A549 (cell line): ENCODE data around the gene SNTG2. TPM values are rescaled to one million over a fixed set of nuclear protein-coding genes. Genes with fewer than 3 reads are reported as not detected.

Source experiments
- ATAC-seq, 2 experiments: fragments of 200-7000 bp in 1 of 2; fragments of >200 bp in 1 of 2; cut with Nextera tagmentation in 1 of 2; cut with Tn5 transposase in 1 of 2; 3 replicates each; pipeline versions ENCODE4 v1.8.0 to v1.9.1; 2018 to 2020; ENCODE audit warnings: mild to moderate bottlenecking in 1 of 2, moderate library complexity in 1 of 2
- CTCF ChIA-PET: fragments of 300-600 bp; sonication (Branson Sonifier 250); formaldehyde crosslinking; extraction: SDS; loops from one replicate; lab custom pipeline; 2021; ENCODE audit warnings: antibody characterized with exemption, inconsistent platforms; lab: Yijun Ruan, JAX
- POLR2A ChIA-PET: fragments of 350-600 bp; formaldehyde crosslinking; extraction: SDS; loops from one replicate; lab custom pipeline; 2021; ENCODE audit warnings: antibody characterized with exemption, inconsistent platforms; lab: Yijun Ruan, JAX
- DNase-seq, 2 experiments: peaks; one replicate each; pipeline versions ENCODE4 v3.0.0 to v3.0.0-alpha.2; 2011 to 2016; ENCODE audit warnings: low read depth in 1 of 2, low spot score in 1 of 2
- FAIRE-seq: peaks from 2 replicates; lab custom pipeline; 2011; peaks lifted over from hg19 to GRCh38; lab: Jason Lieb, UNC
- H3K27ac ChIP-seq, 2 experiments: fragments of >200 bp; sonication (Bioruptor Twin); formaldehyde crosslinking; 3 replicates each; pipeline ENCODE4 v1.5.1; 2016 to 2017
- H3K4me1 ChIP-seq: fragments of >200 bp; sonication (Bioruptor Twin); formaldehyde crosslinking; 3 replicates; pipeline ENCODE4 v1.6.1; 2016
- H3K4me2 ChIP-seq: fragments of >200 bp; sonication (Bioruptor Twin); formaldehyde crosslinking; 3 replicates; pipeline ENCODE4 v1.6.1; 2016
- H3K4me3 ChIP-seq: fragments of >200 bp; sonication (Bioruptor Twin); formaldehyde crosslinking; 3 replicates; pipeline ENCODE4 v1.5.1; 2016
- H3K9me3 ChIP-seq: fragments of >200 bp; sonication (Bioruptor Twin); formaldehyde crosslinking; 3 replicates; pipeline ENCODE4 v1.6.1; 2016
- BHLHE40 ChIP-seq: IDR thresholded peaks from 2 replicates; pipeline ENCODE4 v1.6.1; 2012; ENCODE audit warnings: low read depth, low read length, inconsistent platforms
- CBX2 ChIP-seq: fragments of 200-600 bp; sonication (generic); IDR thresholded peaks from 2 replicates; pipeline ENCODE4 v1.6.1; 2016; ENCODE audit warnings: low read depth, mild to moderate bottlenecking, borderline replicate concordance
- CHD2 ChIP-seq: fragments of 150-350 bp; IDR thresholded peaks from 2 replicates; pipeline ENCODE4 v1.6.1; 2014; ENCODE audit warnings: low read length; ENCODE audit not compliant: partially characterized antibody
- CTCF ChIP-seq: fragments of >200 bp; sonication (Bioruptor Twin); formaldehyde crosslinking; IDR thresholded peaks from 3 replicates; pipeline ENCODE4 v1.5.1; 2016
- EHF ChIP-seq: fragments of 250-450 bp; sonication (Bioruptor Pico); IDR thresholded peaks from 2 replicates; pipeline ENCODE4 v1.5.0; 2020; ENCODE audit warnings: mild to moderate bottlenecking
- EHMT2 ChIP-seq: fragments of 200-600 bp; sonication (generic); IDR thresholded peaks from 2 replicates; pipeline ENCODE4 v1.6.1; 2016; ENCODE audit warnings: antibody characterized with exemption, low read depth, mild to moderate bottlenecking, moderate library complexity
- ELK1 ChIP-seq: fragments of 150-350 bp; IDR thresholded peaks from 2 replicates; pipeline ENCODE4 v1.6.1; 2014; ENCODE audit warnings: low read depth, mild to moderate bottlenecking, low read length
- FOXS1 ChIP-seq: fragments of 250-450 bp; sonication (Bioruptor Pico); IDR thresholded peaks from 2 replicates; pipeline ENCODE4 v1.5.0; 2020; ENCODE audit warnings: mild to moderate bottlenecking, moderate library complexity
- GATA3 ChIP-seq: IDR thresholded peaks from 2 replicates; pipeline ENCODE4 v1.6.1; 2012; ENCODE audit warnings: borderline replicate concordance
- HOXA7 ChIP-seq: fragments of 250-450 bp; sonication (Bioruptor Pico); IDR thresholded peaks from 2 replicates; pipeline ENCODE4 v1.5.0; 2020; ENCODE audit warnings: mild to moderate bottlenecking, moderate library complexity
- KDM1A ChIP-seq: fragments of 200-600 bp; sonication (generic); IDR thresholded peaks from 2 replicates; pipeline ENCODE4 v1.6.1; 2016; ENCODE audit warnings: low read depth, mild to moderate bottlenecking
- KDM5A ChIP-seq: fragments of 200-600 bp; sonication (generic); IDR thresholded peaks from 2 replicates; pipeline ENCODE4 v1.6.1; 2016; ENCODE audit warnings: antibody characterized with exemption, mild to moderate bottlenecking
- MAFK ChIP-seq: fragments of 450-650 bp; IDR thresholded peaks from 2 replicates; pipeline ENCODE4 v1.6.1; 2014; ENCODE audit not compliant: partially characterized antibody
- MAZ ChIP-seq: fragments of 150-350 bp; IDR thresholded peaks from 2 replicates; pipeline ENCODE4 v1.6.1; 2014; ENCODE audit warnings: antibody characterized with exemption, low read depth, low read length, borderline replicate concordance
- MYC ChIP-seq: IDR thresholded peaks from 2 replicates; pipeline ENCODE4 v1.6.1; 2012; ENCODE audit warnings: mild to moderate bottlenecking, inconsistent platforms, low read length, improper control_type of control experiment, borderline replicate concordance
- NPAS2 ChIP-seq: fragments of 250-450 bp; sonication (Bioruptor Pico); IDR thresholded peaks from 2 replicates; pipeline ENCODE4 v1.8.0; 2022; ENCODE audit warnings: mild to moderate bottlenecking, moderate library complexity, borderline replicate concordance
- RARB ChIP-seq: fragments of 250-450 bp; sonication (Bioruptor Pico); IDR thresholded peaks from 2 replicates; pipeline ENCODE4 v1.8.0; 2021; ENCODE audit warnings: mild to moderate bottlenecking, moderate library complexity
- RCOR1 ChIP-seq: fragments of 150-350 bp; IDR thresholded peaks from 2 replicates; pipeline ENCODE4 v1.6.1; 2014; ENCODE audit warnings: antibody characterized with exemption, low read length, low read depth
- RFX5 ChIP-seq: fragments of 450-650 bp; IDR thresholded peaks from 2 replicates; pipeline ENCODE4 v1.7.1; 2014; ENCODE audit warnings: antibody characterized with exemption, mild to moderate bottlenecking, moderate library complexity
- RNF2 ChIP-seq: fragments of 200-600 bp; sonication (generic); IDR thresholded peaks from 2 replicates; pipeline ENCODE4 v1.6.1; 2016; ENCODE audit warnings: low read depth, mild to moderate bottlenecking, antibody characterized with exemption, moderate library complexity, borderline replicate concordance
- SMC3 ChIP-seq: fragments of >200 bp; sonication (Bioruptor Twin); formaldehyde crosslinking; IDR thresholded peaks from 3 replicates; pipeline ENCODE4 v1.6.1; 2018; ENCODE audit warnings: inconsistent platforms
- SREBF2 ChIP-seq: fragments of 450-650 bp; IDR thresholded peaks from 2 replicates; pipeline ENCODE4 v1.6.1; 2014; ENCODE audit warnings: mild to moderate bottlenecking, moderate library complexity
- TFCP2L1 ChIP-seq: fragments of 250-450 bp; sonication (Bioruptor Pico); IDR thresholded peaks from 2 replicates; pipeline ENCODE4 v1.5.0; 2021; ENCODE audit warnings: mild to moderate bottlenecking
- TP53 ChIP-seq: fragments of 250-450 bp; sonication (Bioruptor Pico); IDR thresholded peaks from 2 replicates; pipeline ENCODE4 v1.5.0; 2021; ENCODE audit warnings: mild to moderate bottlenecking, moderate library complexity
- ZC3H11A ChIP-seq: fragments of 450-650 bp; IDR thresholded peaks from 2 replicates; pipeline ENCODE4 v1.6.1; 2014; ENCODE audit warnings: antibody characterized with exemption, mild to moderate bottlenecking
- ZSCAN20 ChIP-seq: fragments of 250-450 bp; sonication (Bioruptor Pico); IDR thresholded peaks from 2 replicates; pipeline ENCODE4 v1.8.0; 2022; ENCODE audit warnings: mild to moderate bottlenecking, moderate library complexity
- WGBS: methylation state at CpG from one replicate; pipeline ENCODE4 v1.1.6; 2017; ENCODE audit errors: missing lambda C conversion rate; 5-methylcytosine and 5-hydroxymethylcytosine counted together
- polyA plus RNA-seq, 4 experiments: library from polyadenylated mRNA; depleted of rRNA in 3 of 4; stranded (reverse); fragments of >200 nt; fragmentation: RNase III in 1 of 4; extraction: RNeasy Plus Mini Kit Qiagen cat#74134 plus additional on column Dnase treatment in 1 of 4; gene quantifications; 2 replicates in 3 of 4; 3 replicates in 1 of 4; pipeline ENCODE4 v1.2.3, GENCODE V29; 2011 to 2017

Gene SNTG2
- polyA plus RNA-seq, 2 of the 4 experiments (the other 2 are of a cell fraction), result not detected

GRCh38 chr2:1219901-1220573 is 269.4 kb downstream of the SNTG2 start:
- FAIRE-seq (no peak), DNase-seq (no peak), ATAC-seq (no peak)
- WGBS, result 36% methylated on average over 13 of the region's 13 CpGs
- Histone ChIP-seq H3K4me3 (no peak overlapping the region), H3K4me1 (no peaks in the 10 kb centered on the region), H3K4me2 (no peak overlapping the region), H3K9me3 (peaks cover 8% of the 10 kb centered on the region; the same call in 2 of the 3 replicates), H3K27ac (no peak overlapping the region)
- TF ChIP-seq TP53 (CRISPR knock-in tag) (no peak), NPAS2 (CRISPR knock-in tag) (no peak), ZC3H11A (no peak), ELK1 (no peak), RFX5 (no peak), BHLHE40 (no peak), MAFK (no peak), MAZ (no peak), TFCP2L1 (CRISPR knock-in tag) (no peak), SMC3 (no peak), MYC (no peak)
- POLR2A ChIA-PET, result no interaction called here
- CTCF ChIA-PET, result no interaction called here

- FAIRE-seq (no peak), DNase-seq (no peak), ATAC-seq (peak in 1 of 2 experiments; percentile 61; a peak in 2 of 6 replicates)
- POLR2A ChIA-PET, result no interaction called here
- H3K27ac ChIP-seq, result no peak overlapping the region
- H3K4me1 ChIP-seq, result no peaks in the 10 kb centered on the region
- TF ChIP-seq KDM1A (no peak), RARB (no peak), ZSCAN20 (CRISPR knock-in tag) (no peak), CBX2 (no peak), EHF (CRISPR knock-in tag) (no peak), KDM5A (no peak), FOXS1 (CRISPR knock-in tag) (no peak), EHMT2 (no peak), SREBF2 (no peak), ZC3H11A (no peak), CHD2 (no peak), NPAS2 (CRISPR knock-in tag) (no peak), RCOR1 (no peak), RNF2 (no peak), TP53 (CRISPR knock-in tag) (no peak), GATA3 (no peak), HOXA7 (CRISPR knock-in tag) (no peak)
- no peak overlapping the region for H3K4me3 ChIP-seq
- no peak overlapping the region for H3K4me2 ChIP-seq
- CTCF ChIA-PET, result no interaction called here
- WGBS, result 37% methylated on average over 6 of the region's 6 CpGs
- H3K9me3 ChIP-seq, result peaks cover 6% of the 10 kb centered on the region; the same call in 2 of the 3 replicates
These were observed 271.4 kb downstream of the SNTG2 start for GRCh38 chr2:1222056-1222455.

DNA sequence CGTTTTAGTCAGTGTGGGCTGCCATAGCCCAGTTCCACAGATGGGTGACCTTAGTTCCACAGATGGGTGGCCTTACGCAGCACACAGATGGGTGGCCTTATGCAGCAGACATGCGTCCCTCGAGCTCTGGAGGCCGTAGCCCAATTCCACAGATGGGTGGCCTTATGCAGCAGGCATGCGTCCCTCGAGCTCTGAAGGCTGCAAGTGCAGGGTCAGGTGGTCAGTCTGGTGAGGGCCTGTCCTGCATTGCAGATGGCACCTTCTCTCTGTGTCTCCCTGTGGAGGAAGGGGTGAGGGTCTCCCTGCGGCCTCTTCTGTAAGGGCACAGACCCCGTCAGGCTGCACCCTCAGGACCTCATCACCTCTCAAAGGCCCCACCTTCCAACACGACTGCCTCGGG is 273.1 kb downstream of the SNTG2 start:
- Histone ChIP-seq H3K9me3 (peaks cover 6% of the 10 kb centered on the region; the same call in 1 of the 3 replicates), H3K4me2 (no peak overlapping the region), H3K27ac (no peak overlapping the region), H3K4me3 (no peak overlapping the region)
- WGBS, result 21% methylated on average over 11 of the region's 11 CpGs
- ATAC-seq (no peak), DNase-seq (no peak), FAIRE-seq (no peak)
- ChIA-PET POLR2A (no interaction called here), CTCF (no interaction called here)
- no peak for TF ChIP-seq CTCF
- TF ChIP-seq, all 56 proteins: peak for 0
- no peaks in the 10 kb centered on the region for H3K4me1 ChIP-seq
